Adrenal gland (tissue), 12 donors: ENCODE results near the gene ASPN. TPM values are rescaled to one million over a fixed set of nuclear protein-coding genes. Genes with fewer than 3 reads are reported as not detected.

Experiments
- DNase-seq, 7 donors: peaks; one replicate each; pipeline ENCODE4 v3.0.0-alpha.2; 2019 to 2020
- H3K27ac ChIP-seq, 5 donors: fragments of 200-600 bp; sonication (generic) in 4 of 5; 1 replicate in 3 of 5; 2 replicates in 2 of 5; pipeline versions ENCODE4 v1.5.1 to v1.8.0; 2016 to 2020; ENCODE audit warnings: mild to moderate bottlenecking in 1 of 5
- H3K27me3 ChIP-seq: fragments of 200-600 bp; 2 replicates; pipeline ENCODE4 v1.8.0; 2021
- H3K36me3 ChIP-seq, 2 donors: fragments of 200-600 bp; replicated peaks in 1 of 2; 1 replicate in 1 of 2; 2 replicates in 1 of 2; pipeline versions ENCODE4 v1.5.1 to v1.8.0; 2018 to 2022
- H3K4me1 ChIP-seq, 2 donors: fragments of 200-600 bp; replicated peaks in 1 of 2; 1 replicate in 1 of 2; 2 replicates in 1 of 2; pipeline versions ENCODE4 v1.5.1 to v1.8.0; 2018 to 2021
- H3K4me3 ChIP-seq, 4 donors: fragments of 200-600 bp; sonication (generic) in 3 of 4; one replicate each; pipeline ENCODE4 v1.5.1; 2016 to 2018
- H3K9me3 ChIP-seq, 3 donors: fragments of 200-600 bp; sonication (generic) in 1 of 3; replicated peaks in 1 of 3; 1 replicate in 2 of 3; 2 replicates in 1 of 3; pipeline versions ENCODE4 v1.5.1 to v1.8.0; 2016 to 2021
- CTCF ChIP-seq, 6 experiments: fragments of 450-650 bp in 4 of 6; fragments of 200-600 bp in 2 of 6; sonication (generic) in 1 of 6; IDR thresholded peaks; 1 replicate in 5 of 6; 2 replicates in 1 of 6; pipeline versions ENCODE4 v1.5.1 to v1.8.0; 2016 to 2021; ENCODE audit warnings: antibody characterized with exemption in 6 of 6, mild to moderate bottlenecking in 2 of 6, moderate library complexity in 1 of 6
- POLR2A ChIP-seq, 2 donors: fragments of 450-650 bp; IDR thresholded peaks; one replicate each; pipeline ENCODE4 v1.6.1; 2017; ENCODE audit warnings: antibody characterized with exemption in 2 of 2, mild to moderate bottlenecking in 2 of 2, moderate library complexity in 1 of 2
- WGBS, 4 donors: extraction: QIAGEN DNeasy Blood & Tissue Kit in 2 of 4; methylation state at CpG; one replicate each; pipeline versions ENCODE4 v1.1.5 to v1.1.7; 2013 to 2017; 5-methylcytosine and 5-hydroxymethylcytosine counted together
- intact Hi-C, 2 donors: fragments of 100-400 bp; cut with DNase I; formaldehyde crosslinking; loops; one replicate each; pipeline versions ENCODE4 v1.14.1 to v1.15.0; 2022 to 2023
- polyA plus RNA-seq, 3 donors: library from polyadenylated mRNA; stranded (reverse); fragments of 200-250 nt in 2 of 3; fragments of 350-450 nt in 1 of 3; fragmentation: Illumina TruSeq in 1 of 3; extraction: RNeasy Lipid Tissue Mini Kit (QIAGEN cat#74804) in 1 of 3; gene quantifications; one replicate each; pipeline ENCODE4 v1.2.3, GENCODE V29; 2013 to 2014
- total RNA-seq, 9 donors: library from RNA; depleted of rRNA in 4 of 9; stranded (reverse); fragments of >200 nt in 4 of 9; fragments of 120-200 nt in 1 of 9; fragmentation: NEBNext Ultra II Directional in 1 of 9; extraction: Animal tissue kit (Norgen Biotek cat#: 25700) in 1 of 9; gene quantifications; one replicate each; pipeline versions ENCODE4 v1.1.0 to v1.2.4, GENCODE V29; 2013 to 2023
- donor health status: healthy with polysubstance abuse.
- donor health status: Bipolar disorder and iron deficiency.
- donor health status: DM: yes; HTN: yes; CAD: no.
- donor health status: DM: no; HTN: no; CAD: no.
- donor health status: DM: no; HTN: no; CAD: no.
- donor health status: DM: yes; HTN: yes; CAD: no.

ASPN gene
- total and polyA plus RNA-seq, 12 donors = 1.7 to 12.4 (median 5.4) TPM

- H3K9me3 ChIP-seq = no peaks in the 10 kb centered on the region
- WGBS, 4 donors = 93 to 98% (median 95%) methylated on average over 4 of the region's 4 CpGs
- no peak overlapping the region for H3K4me3 ChIP-seq
- H3K36me3 ChIP-seq = no peaks in the 10 kb centered on the region
- no peaks in the 10 kb centered on the region for H3K27me3 ChIP-seq
- TF ChIP-seq POLR2A (IDR thresholded peaks at IDR 0.05) (no peak), CTCF (IDR thresholded peaks at IDR 0.05) (no peak)
- no peak overlapping the region for H3K27ac ChIP-seq
- no peaks in the 10 kb centered on the region for H3K4me1 ChIP-seq
- intact Hi-C loops = no loop called here
- DNase-seq = no peak
Observed at GRCh38 chr9:92457576-92457975, 24.7 kb downstream of the ASPN start.

- Histone ChIP-seq H3K27ac (no peak overlapping the region), H3K4me3 (no peak overlapping the region), H3K9me3 (no peaks in the 10 kb centered on the region), H3K4me1 (no peaks in the 10 kb centered on the region), H3K36me3 (no peaks in the 10 kb centered on the region), H3K27me3 (no peaks in the 10 kb centered on the region)
- no peak for DNase-seq
- WGBS, 4 donors = 77 to 85% (median 79%) methylated on average over 3 of the region's 3 CpGs
- intact Hi-C loops = no loop called here
- TF ChIP-seq POLR2A (IDR thresholded peaks at IDR 0.05) = no peak
- no peak for TF ChIP-seq CTCF (IDR thresholded peaks at IDR 0.05)
Observed at GRCh38 chr9:92455217-92455616, 27.1 kb downstream of the ASPN start.

- Histone ChIP-seq H3K27me3 (no peaks in the 10 kb centered on the region), H3K9me3 (no peaks in the 10 kb centered on the region), H3K36me3 (no peaks in the 10 kb centered on the region), H3K4me3 (no peak overlapping the region), H3K4me1 (no peaks in the 10 kb centered on the region), H3K27ac (no peak overlapping the region)
- intact Hi-C loops = loop anchor here in 1 of 2 donors (10.0 kb wide), 1 partner anchor 188 kb away; no protein-coding TSS in a partner anchor
- no peak for DNase-seq
- TF ChIP-seq POLR2A (IDR thresholded peaks at IDR 0.05) (no peak), CTCF (IDR thresholded peaks at IDR 0.05) (no peak)
Observed at GRCh38 chr9:92446536-92446935, 35.8 kb downstream of the ASPN start.

- H3K4me1 ChIP-seq = no peaks in the 10 kb centered on the region
- no peak overlapping the region for H3K4me3 ChIP-seq
- no peak for TF ChIP-seq POLR2A (IDR thresholded peaks at IDR 0.05)
- TF ChIP-seq CTCF (IDR thresholded peaks at IDR 0.05) = no peak
- intact Hi-C loops = loop anchor here in 1 of 2 donors (10.0 kb wide), 1 partner anchor 190 kb away; no protein-coding TSS in a partner anchor
- H3K9me3 ChIP-seq = no peaks in the 10 kb centered on the region
- no peak for DNase-seq
- no peaks in the 10 kb centered on the region for H3K27me3 ChIP-seq
- no peak overlapping the region for H3K27ac ChIP-seq
- H3K36me3 ChIP-seq = no peaks in the 10 kb centered on the region
- 80 to 100% (median 94%) methylated on average over 1 to 4 of the region's 4 CpGs for WGBS, 4 donors
Observed at GRCh38 chr9:92444841-92445240, 37.5 kb downstream of the ASPN start.
